Bronchial epithelial cell (primary cell): Measurements from ENCODE around the gene HSCB. TPM values are rescaled to one million over a fixed set of nuclear protein-coding genes. Genes with fewer than 3 reads are reported as not detected.

Source experiments
- DNase-seq: peaks from one replicate; pipeline ENCODE4 v3.0.0-alpha.2; 2010; ENCODE audit warnings: low read depth
- FAIRE-seq: peaks from 2 replicates; lab custom pipeline; 2011; peaks lifted over from hg19 to GRCh38; lab: Jason Lieb, UNC
- H3K27me3 ChIP-seq: 2 replicates; pipeline ENCODE4 v1.5.1; 2011; ENCODE audit warnings: low read length; ENCODE audit not compliant: control insufficient read depth, insufficient read depth
- H3K36me3 ChIP-seq: 2 replicates; pipeline ENCODE4 v1.5.1; 2011; ENCODE audit warnings: low read length; ENCODE audit not compliant: control insufficient read depth, insufficient read depth
- H3K4me3 ChIP-seq: 2 replicates; pipeline ENCODE4 v1.5.1; 2011; ENCODE audit warnings: mild to moderate bottlenecking, low read depth, low read length, control low read depth
- total RNA-seq: library from RNA; depleted of rRNA; stranded (reverse); fragments of >200 nt; gene quantifications from 2 replicates; pipeline ENCODE4 v1.2.1, GENCODE V29; 2014
- TF ChIP-seq, protein P1 (sequence below): IDR thresholded peaks from 2 replicates; pipeline ENCODE4 v1.5.1; 2011; ENCODE audit warnings: mild to moderate bottlenecking, moderate library complexity, low read length, control low read depth, inconsistent platforms; ENCODE audit not compliant: insufficient read depth, severe bottlenecking

HSCB gene
- total RNA-seq, 1 donor from 2014 or later = 24.7 TPM

DNA sequence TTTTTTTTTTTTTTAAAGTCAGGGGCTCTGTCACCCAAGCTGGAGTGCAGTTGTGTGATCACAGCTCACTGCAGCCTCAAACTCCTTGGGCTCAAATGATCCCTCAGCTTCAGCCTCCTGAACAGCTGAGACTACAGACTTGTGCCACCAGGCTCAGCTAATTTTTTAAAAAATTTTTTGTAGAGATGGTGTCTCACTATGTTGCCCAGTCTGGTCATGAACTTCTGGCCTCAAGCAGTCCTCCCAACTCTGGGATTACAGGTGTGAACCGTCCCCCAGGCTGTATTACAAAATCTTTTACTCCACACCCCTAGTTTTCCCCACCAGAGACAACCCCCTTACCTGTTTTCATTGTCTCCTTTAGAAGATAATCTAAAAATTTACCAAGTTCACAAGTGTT, 32.5 kb downstream of the HSCB start:
- TF ChIP-seq, protein P1, sequence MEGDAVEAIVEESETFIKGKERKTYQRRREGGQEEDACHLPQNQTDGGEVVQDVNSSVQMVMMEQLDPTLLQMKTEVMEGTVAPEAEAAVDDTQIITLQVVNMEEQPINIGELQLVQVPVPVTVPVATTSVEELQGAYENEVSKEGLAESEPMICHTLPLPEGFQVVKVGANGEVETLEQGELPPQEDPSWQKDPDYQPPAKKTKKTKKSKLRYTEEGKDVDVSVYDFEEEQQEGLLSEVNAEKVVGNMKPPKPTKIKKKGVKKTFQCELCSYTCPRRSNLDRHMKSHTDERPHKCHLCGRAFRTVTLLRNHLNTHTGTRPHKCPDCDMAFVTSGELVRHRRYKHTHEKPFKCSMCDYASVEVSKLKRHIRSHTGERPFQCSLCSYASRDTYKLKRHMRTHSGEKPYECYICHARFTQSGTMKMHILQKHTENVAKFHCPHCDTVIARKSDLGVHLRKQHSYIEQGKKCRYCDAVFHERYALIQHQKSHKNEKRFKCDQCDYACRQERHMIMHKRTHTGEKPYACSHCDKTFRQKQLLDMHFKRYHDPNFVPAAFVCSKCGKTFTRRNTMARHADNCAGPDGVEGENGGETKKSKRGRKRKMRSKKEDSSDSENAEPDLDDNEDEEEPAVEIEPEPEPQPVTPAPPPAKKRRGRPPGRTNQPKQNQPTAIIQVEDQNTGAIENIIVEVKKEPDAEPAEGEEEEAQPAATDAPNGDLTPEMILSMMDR = no peak

DNA sequence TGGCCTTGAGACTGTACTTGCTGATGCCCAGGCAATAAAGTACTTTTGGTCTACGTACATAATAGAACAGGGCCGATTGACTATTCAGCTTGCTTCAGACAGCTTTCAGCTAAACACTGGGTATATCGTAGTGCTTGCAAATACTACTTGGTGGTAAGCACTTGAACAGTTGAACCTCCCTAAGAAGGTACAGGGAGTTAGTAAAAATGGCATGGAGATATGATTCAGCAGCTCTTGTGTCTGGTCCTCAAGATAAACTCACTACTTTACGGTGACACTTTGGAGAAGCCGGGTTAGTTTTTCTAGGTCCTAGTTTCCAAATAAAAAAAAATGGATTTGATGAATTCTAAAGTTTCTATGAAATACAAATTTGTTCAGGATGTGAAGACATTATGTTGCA, 38.0 kb downstream of the HSCB start:
- H3K27me3 ChIP-seq = no peaks in the 10 kb centered on the region
- FAIRE-seq (no peak), DNase-seq (no peak)
- peaks cover 9% of the 10 kb centered on the region for H3K36me3 ChIP-seq
- TF ChIP-seq, protein P1 = no peak
- no peak overlapping the region for H3K4me3 ChIP-seq

More for the DNA sequence above, 32.5 kb downstream of the HSCB start:
- DNase-seq (no peak), FAIRE-seq (no peak)
- H3K36me3 ChIP-seq = peaks cover 2% of the 10 kb centered on the region
- H3K4me3 ChIP-seq = no peak overlapping the region
- no peaks in the 10 kb centered on the region for H3K27me3 ChIP-seq

DNA sequence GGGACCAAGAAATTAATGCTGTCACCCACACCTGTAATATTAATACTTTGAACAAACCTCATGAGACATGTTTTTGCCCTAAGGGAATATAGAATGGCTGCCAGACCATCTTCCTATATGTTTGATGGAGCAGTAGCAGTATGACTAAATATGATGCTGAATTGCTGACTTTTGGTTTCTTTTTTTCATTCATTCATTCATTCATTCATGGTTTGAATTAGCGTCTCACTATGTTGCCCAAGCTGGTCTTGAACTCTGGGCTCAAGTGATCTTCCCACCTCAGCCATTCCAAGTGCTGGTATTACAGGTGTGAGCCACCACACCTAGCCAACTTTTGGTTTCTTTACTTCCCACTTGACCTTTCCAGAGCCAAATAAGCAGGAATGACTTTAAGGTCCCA, 38.5 kb downstream of the HSCB start:
- TF ChIP-seq, protein P1 = no peak
- Histone ChIP-seq H3K4me3 (no peak overlapping the region), H3K27me3 (no peaks in the 10 kb centered on the region), H3K36me3 (peaks cover 11% of the 10 kb centered on the region)
- FAIRE-seq (no peak), DNase-seq (no peak)

DNA sequence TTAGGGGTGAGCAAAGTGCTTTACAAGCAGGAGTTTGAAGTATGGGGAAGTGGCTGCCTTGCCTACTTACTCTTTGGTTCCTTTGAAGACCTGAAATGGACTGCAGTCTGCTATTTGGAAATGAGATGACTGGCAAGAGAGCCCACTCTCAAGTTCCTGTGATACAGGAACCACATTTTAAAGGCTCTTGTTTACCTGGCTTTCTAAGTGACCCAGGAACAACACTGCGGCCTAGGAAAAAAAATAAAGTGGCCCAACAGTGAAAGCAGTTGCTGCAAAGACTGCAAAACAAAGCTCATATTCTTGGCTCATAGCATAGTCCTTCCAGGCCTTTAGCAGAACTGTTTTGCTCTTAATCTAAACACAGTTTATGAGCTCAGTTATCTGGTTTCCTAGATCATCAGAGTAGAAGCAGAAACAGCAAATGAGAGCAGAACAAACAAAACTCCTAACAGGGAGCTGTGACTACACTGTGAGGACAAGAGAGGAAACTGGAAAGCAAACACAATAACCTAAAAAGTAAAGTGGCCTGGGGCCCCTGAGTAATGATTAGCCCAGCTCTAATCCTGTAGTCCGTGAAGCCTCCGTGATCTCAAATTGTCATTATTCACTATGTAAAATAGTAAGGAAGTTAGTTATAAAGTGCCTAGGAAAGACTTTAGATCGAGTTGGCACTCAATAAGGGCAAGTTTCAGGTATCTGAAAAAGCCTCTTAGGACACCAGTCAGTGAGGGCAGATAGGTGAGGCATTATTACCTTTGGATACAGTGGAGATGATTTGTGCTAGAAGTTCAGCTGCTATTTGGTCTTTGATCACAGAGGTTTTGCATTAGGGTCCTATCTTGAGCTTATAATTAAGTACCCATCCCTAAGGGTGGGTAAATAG, 42.2 kb downstream of the HSCB start:
- Histone ChIP-seq H3K27me3 (no peaks in the 10 kb centered on the region), H3K36me3 (peaks cover 11% of the 10 kb centered on the region), H3K4me3 (no peak overlapping the region)
- FAIRE-seq (no peak), DNase-seq (no peak)
- TF ChIP-seq, protein P1 = no peak

DNA sequence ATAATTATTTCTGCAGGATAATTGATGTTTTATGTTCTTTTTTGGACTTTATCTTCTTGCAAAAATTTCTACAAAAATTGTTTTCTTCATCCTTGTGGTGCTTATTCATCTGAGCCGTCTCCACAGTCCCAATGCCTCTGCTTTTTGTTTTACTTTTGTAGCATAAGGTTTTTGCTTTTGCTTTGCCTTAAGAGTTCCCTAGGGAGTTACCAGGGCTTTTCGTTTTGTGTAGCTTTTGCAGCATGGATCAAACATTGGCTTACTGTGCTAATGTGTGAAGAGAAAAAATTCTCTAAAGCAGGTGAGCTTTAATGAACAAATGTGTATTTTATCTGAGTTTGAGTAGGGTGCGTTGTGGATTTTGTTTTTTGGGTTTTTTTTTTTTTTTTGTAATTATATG, 46.8 kb downstream of the HSCB start:
- DNase-seq = no peak
- FAIRE-seq = no peak
- Histone ChIP-seq H3K27me3 (no peaks in the 10 kb centered on the region), H3K4me3 (no peak overlapping the region), H3K36me3 (peaks cover 6% of the 10 kb centered on the region)
- TF ChIP-seq, protein P1 = no peak
